Upper lobe of left lung (tissue), 6 donors: ENCODE measurements around the gene ZNF70. TPM values are rescaled to one million over a fixed set of nuclear protein-coding genes. Genes with fewer than 3 reads are reported as not detected.

Experiments
- ATAC-seq, 2 donors: fragments of 200-7000 bp; cut with Tn5 transposase; one replicate each; pipeline ENCODE4 v1.9.1; 2022; ENCODE audit warnings: mild to moderate bottlenecking in 2 of 2, moderate library complexity in 2 of 2; ENCODE audit not compliant: low FRiP score in 2 of 2
- DNase-seq, 2 donors: peaks; one replicate each; pipeline ENCODE4 v3.0.0-alpha.2; 2019 to 2020
- H3K27ac ChIP-seq, 4 donors: fragments of 200-600 bp; sonication (generic); one replicate each; pipeline ENCODE4 v1.5.1; 2016 to 2019
- H3K27me3 ChIP-seq, 4 donors: fragments of 200-600 bp; sonication (generic); one replicate each; pipeline ENCODE4 v1.5.1; 2017 to 2019
- H3K36me3 ChIP-seq, 4 donors: fragments of 200-600 bp; sonication (generic); one replicate each; pipeline ENCODE4 v1.5.1; 2016 to 2019
- H3K4me1 ChIP-seq, 4 donors: fragments of 200-600 bp; sonication (generic); one replicate each; pipeline ENCODE4 v1.5.1; 2018 to 2019
- H3K4me3 ChIP-seq, 4 donors: fragments of 200-600 bp; sonication (generic); one replicate each; pipeline ENCODE4 v1.5.1; 2017 to 2019; ENCODE audit warnings: mild to moderate bottlenecking in 2 of 4, moderate library complexity in 1 of 4
- H3K9me3 ChIP-seq, 4 donors: fragments of 200-600 bp; sonication (generic); one replicate each; pipeline ENCODE4 v1.5.1; 2018 to 2019
- CTCF ChIP-seq, 6 experiments: fragments of 450-650 bp in 4 of 6; fragments of 200-600 bp in 2 of 6; sonication (generic) in 2 of 6; IDR thresholded peaks; one replicate each; pipeline ENCODE4 v1.5.1; 2016 to 2019; ENCODE audit warnings: antibody characterized with exemption in 6 of 6
- EP300 ChIP-seq, 4 donors: sonication (generic); formaldehyde crosslinking; IDR thresholded peaks; one replicate each; pipeline ENCODE4 v1.5.1; 2017; ENCODE audit warnings: antibody characterized with exemption in 4 of 4, control low read depth in 2 of 4
- POLR2A ChIP-seq, 4 donors: fragments of 450-650 bp; IDR thresholded peaks; one replicate each; pipeline ENCODE4 v1.5.1; 2016 to 2017; ENCODE audit warnings: antibody characterized with exemption in 4 of 4, mild to moderate bottlenecking in 2 of 4
- POLR2AphosphoS5 ChIP-seq, 2 donors: sonication (generic); formaldehyde crosslinking; IDR thresholded peaks; one replicate each; pipeline ENCODE4 v1.5.1; 2017; ENCODE audit warnings: antibody characterized with exemption in 2 of 2
- WGBS, 2 donors: methylation state at CpG; one replicate each; pipeline ENCODE4 v1.1.5; 2017 to 2018; 5-methylcytosine and 5-hydroxymethylcytosine counted together
- total RNA-seq, 6 donors: library from RNA; depleted of rRNA in 4 of 6; stranded (reverse); fragments of >200 nt in 4 of 6; gene quantifications; one replicate each; pipeline versions ENCODE4 v1.1.0 to v1.2.1, GENCODE V29; 2016 to 2021
- donor health status: DM: no; HTN: no; CAD: no; lungs with moderate emphysema.
- donor health status: DM: no; HTN: yes; CAD: no; lungs with severe emphysema.

Gene ZNF70
- total RNA-seq, 6 donors from 2014 or later: 3.0 to 9.4 (median 5.4) TPM

- H3K9me3 ChIP-seq: no peaks in the 10 kb centered on the region
- H3K27ac ChIP-seq: no peak overlapping the region
- no peak for ATAC-seq
- no peaks in the 10 kb centered on the region for H3K27me3 ChIP-seq
- 91 to 95% methylated on average over 7 to 10 of the region's 10 CpGs for WGBS, 2 donors
- H3K4me1 ChIP-seq: peaks cover 0 to 13% (median 0%) of the 10 kb centered on the region in 4 donors
- H3K36me3 ChIP-seq: peaks cover 9 to 72% (median 36%) of the 10 kb centered on the region in 4 donors
- TF ChIP-seq CTCF (IDR thresholded peaks at IDR 0.05) (no peak), POLR2AphosphoS5 (IDR thresholded peaks at IDR 0.05) (no peak), POLR2A (IDR thresholded peaks at IDR 0.05) (no peak), EP300 (IDR thresholded peaks at IDR 0.05) (no peak)
- DNase-seq: no peak
- no peak overlapping the region for H3K4me3 ChIP-seq
Observed at GRCh38 chr22:23698673-23699235, 52.2 kb downstream of the ZNF70 start.

GRCh38 chr22:23698094-23698493 is 52.8 kb downstream of the ZNF70 start:
- H3K4me1 ChIP-seq: peaks cover 0 to 13% (median 0%) of the 10 kb centered on the region in 4 donors
- no peaks in the 10 kb centered on the region for H3K27me3 ChIP-seq
- H3K36me3 ChIP-seq: peaks cover 12 to 72% (median 40%) of the 10 kb centered on the region in 4 donors
- no peaks in the 10 kb centered on the region for H3K9me3 ChIP-seq
- no peak overlapping the region for H3K4me3 ChIP-seq
- ATAC-seq (no peak), DNase-seq (no peak)
- TF ChIP-seq POLR2AphosphoS5 (IDR thresholded peaks at IDR 0.05) (no peak), EP300 (IDR thresholded peaks at IDR 0.05) (no peak), CTCF (IDR thresholded peaks at IDR 0.05) (no peak), POLR2A (IDR thresholded peaks at IDR 0.05) (no peak)
- 60 to 80% methylated on average over 4 of the region's 4 CpGs for WGBS, 2 donors
- peak overlapping the region in 2 of 4 donors; percentile 81 to 82 for H3K27ac ChIP-seq

- WGBS, 2 donors: 83 to 96% methylated on average over 8 to 11 of the region's 11 CpGs
- TF ChIP-seq CTCF (IDR thresholded peaks at IDR 0.05) (no peak), POLR2A (IDR thresholded peaks at IDR 0.05) (no peak), EP300 (IDR thresholded peaks at IDR 0.05) (no peak), POLR2AphosphoS5 (IDR thresholded peaks at IDR 0.05) (no peak)
- peak overlapping the region in 1 of 4 donors; percentile 19 for H3K4me3 ChIP-seq
- no peaks in the 10 kb centered on the region for H3K9me3 ChIP-seq
- no peak for ATAC-seq
- H3K4me1 ChIP-seq: peaks cover 0 to 13% (median 0%) of the 10 kb centered on the region in 4 donors
- DNase-seq: no peak
- H3K27ac ChIP-seq: peak overlapping the region; percentile 67 to 82 (median 76)
- peaks cover 12 to 73% (median 42%) of the 10 kb centered on the region in 4 donors for H3K36me3 ChIP-seq
- H3K27me3 ChIP-seq: no peaks in the 10 kb centered on the region
Observed at GRCh38 chr22:23697031-23697970, 53.6 kb downstream of the ZNF70 start.

GRCh38 chr22:23696326-23696851 is 54.5 kb downstream of the ZNF70 start:
- 64 to 73% methylated on average over 10 to 13 of the region's 13 CpGs for WGBS, 2 donors
- ATAC-seq: peak; percentile 58 to 75
- Histone ChIP-seq H3K4me3 (peak overlapping the region in 1 of 4 donors; percentile 19), H3K36me3 (peaks cover 12 to 64% (median 39%) of the 10 kb centered on the region in 4 donors), H3K9me3 (no peaks in the 10 kb centered on the region), H3K4me1 (peaks cover 0 to 13% (median 0%) of the 10 kb centered on the region in 4 donors), H3K27me3 (no peaks in the 10 kb centered on the region), H3K27ac (peak overlapping the region; percentile 67 to 82 (median 76))
- TF ChIP-seq POLR2AphosphoS5 (IDR thresholded peaks at IDR 0.05): peak in 1 of 2 donors; percentile 20
- no peak for TF ChIP-seq CTCF (IDR thresholded peaks at IDR 0.05)
- TF ChIP-seq POLR2A (IDR thresholded peaks at IDR 0.05): peak in 1 of 4 donors; percentile 39
- no peak for TF ChIP-seq EP300 (IDR thresholded peaks at IDR 0.05)
- DNase-seq: peak in 1 of 2 donors; percentile 72
